GM19193 (cell line): ENCODE results near the gene MLEC.

Source experiments
- POLR2A ChIP-seq: IDR thresholded peaks from 4 replicates; pipeline ENCODE4 v1.6.1; 2011; ENCODE audit not compliant: insufficient read depth, insufficient read length; ENCODE audit errors: extremely low read depth

The MLEC gene

GRCh38 chr12:120656008-120656407 is 30.9 kb upstream of the MLEC start:
- no peak for TF ChIP-seq POLR2A

GRCh38 chr12:120658286-120659150 is 28.4 kb upstream of the MLEC start:
- TF ChIP-seq POLR2A: no peak

- TF ChIP-seq POLR2A: no peak
Measured at GRCh38 chr12:120659151-120659525, 27.8 kb upstream of the MLEC start.

- TF ChIP-seq POLR2A: no peak
Measured at GRCh38 chr12:120661432-120661831, 25.5 kb upstream of the MLEC start.

GRCh38 chr12:120662879-120663278 is 24.1 kb upstream of the MLEC start:
- no peak for TF ChIP-seq POLR2A

GRCh38 chr12:120663741-120664140 is 23.2 kb upstream of the MLEC start:
- TF ChIP-seq POLR2A: no peak

GRCh38 chr12:120666571-120667390 is 20.2 kb upstream of the MLEC start:
- no peak for TF ChIP-seq POLR2A

- no peak for TF ChIP-seq POLR2A
Measured at GRCh38 chr12:120668091-120668867, 18.7 kb upstream of the MLEC start.

GRCh38 chr12:120668868-120669840 is 17.8 kb upstream of the MLEC start:
- peak; percentile 4 for TF ChIP-seq POLR2A

- TF ChIP-seq POLR2A: no peak
Measured at GRCh38 chr12:120670667-120671066, 16.3 kb upstream of the MLEC start.

GRCh38 chr12:120674097-120674636 is 12.8 kb upstream of the MLEC start:
- TF ChIP-seq POLR2A: no peak

- TF ChIP-seq POLR2A: peak; percentile 57
Measured at GRCh38 chr12:120677765-120678473, 9.0 kb upstream of the MLEC start.

- no peak for TF ChIP-seq POLR2A
Measured at GRCh38 chr12:120678572-120678971, 8.4 kb upstream of the MLEC start.
